ENCODE measurements around the gene PIGW. TPM values are rescaled to one million over a fixed set of nuclear protein-coding genes. Genes with fewer than 3 reads are reported as not detected.

Gene PIGW
- total RNA-seq: 10 to 100 TPM in 1 of 2 experiments, 1 to 10 TPM in 1; 9.5 to 11.4 TPM
- 10 to 100 TPM; 10.2 to 14.9 (median 11.2) TPM for polyA plus RNA-seq
- total RNA-seq: 5.8 to 39.8 (median 11.2) reads per million in 6 experiments

GRCh38 chr17:36534840-36535668 lies at the start of gene PIGW, which contains the start of gene MYO19:
TSS of gene PIGW (plus strand) at chr17:36534987. CDS start at chr17:36537102, 2,115 bp downstream.
TSS of gene MYO19 (minus strand) at chr17:36534868. CDS start at chr17:36532538, 2,330 bp downstream.
- ATAC-seq (peak; percentile 79 to 80), DNase-seq (peak; percentile 77 to 91 (median 83))
- Mint-ChIP-seq H3K36me3 (peaks cover 0 to 16% (median 0%) of the 10 kb centered on the region in 3 donors), H3K27me3 (no peaks in the 10 kb centered on the region), H3K9me3 (no peaks in the 10 kb centered on the region), H3K4me1 (peaks cover 9 to 21% (median 16%) of the 10 kb centered on the region in 4 donors), H3K4me3 (peak within 1 kb of the TSS; percentile 92 to 98 (median 97)), H3K27ac (peak within 1 kb of the TSS; percentile 95 to 99 (median 98))
- POLR2A ChIA-PET: interaction anchor here (0.8 to 4.8 kb wide), 11 partner anchors 11 to 188 kb away, joined by 3 to 181 read pairs (median 5); partner anchors contain the start of genes DHRS11, GGNBP2, MRM1 and ZNHIT3

GRCh38 chr17:36485027-36485426 lies 49.8 kb upstream of the PIGW start:
- Mint-ChIP-seq H3K4me3 (peak overlapping the region in 8 of 10 donors; percentile 44 to 100 (median 98)), H3K27me3 (peaks cover 5 to 20% (median 13%) of the 10 kb centered on the region in 5 donors), H3K4me1 (peaks cover 23 to 58% (median 50%) of the 10 kb centered on the region in 4 donors), H3K36me3 (peaks cover 0 to 13% (median 4%) of the 10 kb centered on the region in 3 donors), H3K9me3 (no peaks in the 10 kb centered on the region), H3K27ac (peak overlapping the region in 6 of 10 donors; percentile 31 to 97 (median 58))
- POLR2A ChIA-PET: interaction anchor here (1.1 to 3.1 kb wide), 4 partner anchors 50 to 238 kb away, joined by 3 to 18 read pairs (median 12); partner anchors contain the start of genes MRM1, MYO19 and PIGW
- no peak for DNase-seq
- ATAC-seq: no peak

- no peak for ATAC-seq
- POLR2A ChIA-PET: interaction anchor here (0.8 to 3.1 kb wide), 5 partner anchors 49 to 542 kb away, joined by 3 to 18 read pairs (median 12); partner anchors contain the start of genes AATF, LYZL6, MRM1 and MYO19
- H3K9me3 Mint-ChIP-seq: no peaks in the 10 kb centered on the region
These were observed 49.0 kb upstream of the PIGW start for GRCh38 chr17:36485805-36486203.

GRCh38 chr17:36486204-36487194 lies 48.3 kb upstream of the PIGW start, which contains the start of gene ZNHIT3:
TSS of gene ZNHIT3 (plus strand) at chr17:36486681. CDS start at chr17:36486700, 19 bp downstream.
- POLR2A ChIA-PET: interaction anchor here (0.8 to 3.1 kb wide), 7 partner anchors 17 to 543 kb away, joined by 3 to 18 read pairs (median 3); partner anchors contain the start of genes AATF, LYZL6, MRM1 and MYO19
- Mint-ChIP-seq H3K9me3 (no peaks in the 10 kb centered on the region), H3K4me3 (peak within 1 kb of the TSS; percentile 94 to 100 (median 99)), H3K27ac (peak within 1 kb of the TSS; percentile 96 to 100 (median 99)), H3K36me3 (peaks cover under 1 to 24% (median 4%) of the 10 kb centered on the region in 3 donors), H3K27me3 (peaks cover 2 to 12% (median 10%) of the 10 kb centered on the region in 5 donors), H3K4me1 (peaks cover 31 to 68% (median 61%) of the 10 kb centered on the region in 4 donors)
- DNase-seq (peak; percentile 80 to 94 (median 88)), ATAC-seq (peak; percentile 90 to 97)

More at GRCh38 chr17:36485805-36486203, 49.0 kb upstream of the PIGW start:
- no peak for DNase-seq
- Mint-ChIP-seq H3K4me1 (peaks cover 27 to 62% (median 54%) of the 10 kb centered on the region in 4 donors), H3K36me3 (peaks cover 0 to 18% (median 4%) of the 10 kb centered on the region in 3 donors), H3K27me3 (peaks cover 3 to 16% (median 12%) of the 10 kb centered on the region in 5 donors), H3K27ac (peak overlapping the region; percentile 96 to 100 (median 99)), H3K4me3 (peak overlapping the region; percentile 94 to 100 (median 99))

- H3K9me3 Mint-ChIP-seq: no peaks in the 10 kb centered on the region
- peaks cover 8 to 86% (median 13%) of the 10 kb centered on the region in 3 donors for H3K36me3 Mint-ChIP-seq
- POLR2A ChIA-PET: no interaction called here
- ATAC-seq: no peak
- H3K4me1 Mint-ChIP-seq: peaks cover 25 to 36% (median 31%) of the 10 kb centered on the region in 4 donors
- no peak for DNase-seq
- H3K4me3 Mint-ChIP-seq: no peak overlapping the region
- H3K27ac Mint-ChIP-seq: peak overlapping the region in 2 of 10 donors; percentile 6 to 61
- no peaks in the 10 kb centered on the region for H3K27me3 Mint-ChIP-seq
These were observed 40.8 kb upstream of the PIGW start for GRCh38 chr17:36493956-36494355.

- DNase-seq (no peak), ATAC-seq (no peak)
- Mint-ChIP-seq H3K4me3 (no peak overlapping the region), H3K9me3 (no peaks in the 10 kb centered on the region), H3K27me3 (no peaks in the 10 kb centered on the region), H3K36me3 (peaks cover 8 to 84% (median 13%) of the 10 kb centered on the region in 3 donors), H3K27ac (peak overlapping the region in 1 of 10 donors; percentile 43), H3K4me1 (peaks cover 19 to 30% (median 25%) of the 10 kb centered on the region in 4 donors)
- POLR2A ChIA-PET: interaction anchor here (0.6 kb wide), 1 partner anchor 17 kb away, joined by 3 read pairs; no protein-coding TSS in a partner anchor
These were observed 40.1 kb upstream of the PIGW start for GRCh38 chr17:36494674-36495073.

GRCh38 chr17:36495076-36495578 lies 39.7 kb upstream of the PIGW start:
- H3K4me3 Mint-ChIP-seq: no peak overlapping the region
- DNase-seq (no peak), ATAC-seq (no peak)
- H3K27ac Mint-ChIP-seq: peak overlapping the region in 4 of 10 donors; percentile 21 to 43 (median 31)
- H3K27me3 Mint-ChIP-seq: no peaks in the 10 kb centered on the region
- peaks cover 8 to 80% (median 13%) of the 10 kb centered on the region in 3 donors for H3K36me3 Mint-ChIP-seq
- POLR2A ChIA-PET: interaction anchor here (0.6 kb wide), 1 partner anchor 17 kb away, joined by 3 read pairs; no protein-coding TSS in a partner anchor
- H3K9me3 Mint-ChIP-seq: no peaks in the 10 kb centered on the region
- H3K4me1 Mint-ChIP-seq: peaks cover 16 to 26% (median 21%) of the 10 kb centered on the region in 4 donors

GRCh38 chr17:36496018-36496789 lies 38.6 kb upstream of the PIGW start:
- H3K36me3 Mint-ChIP-seq: peaks cover 8 to 76% (median 13%) of the 10 kb centered on the region in 3 donors
- no peak for ATAC-seq
- no peaks in the 10 kb centered on the region for H3K9me3 Mint-ChIP-seq
- peaks cover 10 to 19% (median 14%) of the 10 kb centered on the region in 4 donors for H3K4me1 Mint-ChIP-seq
- POLR2A ChIA-PET: no interaction called here
- DNase-seq: peak in 1 of 10 donors; percentile 41
- no peak overlapping the region for H3K4me3 Mint-ChIP-seq
- no peaks in the 10 kb centered on the region for H3K27me3 Mint-ChIP-seq
- peak overlapping the region in 1 of 10 donors; percentile 20 for H3K27ac Mint-ChIP-seq

GRCh38 chr17:36498155-36498554 lies 36.6 kb upstream of the PIGW start:
- ATAC-seq (no peak), DNase-seq (peak in 1 of 10 donors; percentile 21)
- POLR2A ChIA-PET: interaction anchor here (1.2 kb wide), 1 partner anchor 10 kb away, joined by 4 read pairs; no protein-coding TSS in a partner anchor
- no peaks in the 10 kb centered on the region for H3K9me3 Mint-ChIP-seq
- H3K27me3 Mint-ChIP-seq: no peaks in the 10 kb centered on the region
- H3K36me3 Mint-ChIP-seq: peaks cover 8 to 62% (median 11%) of the 10 kb centered on the region in 3 donors
- no peak overlapping the region for H3K4me3 Mint-ChIP-seq
- H3K27ac Mint-ChIP-seq: peak overlapping the region in 2 of 10 donors; percentile 40 to 65
- H3K4me1 Mint-ChIP-seq: peaks cover 0 to 11% (median 5%) of the 10 kb centered on the region in 4 donors

GRCh38 chr17:36498560-36499300 lies 36.1 kb upstream of the PIGW start:
- DNase-seq (no peak), ATAC-seq (no peak)
- POLR2A ChIA-PET: interaction anchor here (1.2 kb wide), 1 partner anchor 10 kb away, joined by 4 read pairs; no protein-coding TSS in a partner anchor
- Mint-ChIP-seq H3K36me3 (peaks cover 8 to 58% (median 9%) of the 10 kb centered on the region in 3 donors), H3K4me1 (peaks cover 0 to 11% (median 6%) of the 10 kb centered on the region in 4 donors), H3K27ac (peak overlapping the region in 4 of 10 donors; percentile 44 to 65 (median 57)), H3K27me3 (no peaks in the 10 kb centered on the region), H3K4me3 (no peak overlapping the region), H3K9me3 (no peaks in the 10 kb centered on the region)

All from naive thymus-derived CD8-positive, alpha-beta T cell (primary cell).